LoVo (cell line): Measurements from ENCODE around the gene CHST15.
"Not testable (repeated sequence)": the region's sequence is repeated elsewhere in the genome, so short reads cannot be mapped to it uniquely, and the experiment has no call there.

ENCODE experiments used
- DNase-seq: peaks from one replicate; pipeline ENCODE4 v3.0.0-alpha.2; 2016; ENCODE audit warnings: low spot score

Gene CHST15

DNA sequence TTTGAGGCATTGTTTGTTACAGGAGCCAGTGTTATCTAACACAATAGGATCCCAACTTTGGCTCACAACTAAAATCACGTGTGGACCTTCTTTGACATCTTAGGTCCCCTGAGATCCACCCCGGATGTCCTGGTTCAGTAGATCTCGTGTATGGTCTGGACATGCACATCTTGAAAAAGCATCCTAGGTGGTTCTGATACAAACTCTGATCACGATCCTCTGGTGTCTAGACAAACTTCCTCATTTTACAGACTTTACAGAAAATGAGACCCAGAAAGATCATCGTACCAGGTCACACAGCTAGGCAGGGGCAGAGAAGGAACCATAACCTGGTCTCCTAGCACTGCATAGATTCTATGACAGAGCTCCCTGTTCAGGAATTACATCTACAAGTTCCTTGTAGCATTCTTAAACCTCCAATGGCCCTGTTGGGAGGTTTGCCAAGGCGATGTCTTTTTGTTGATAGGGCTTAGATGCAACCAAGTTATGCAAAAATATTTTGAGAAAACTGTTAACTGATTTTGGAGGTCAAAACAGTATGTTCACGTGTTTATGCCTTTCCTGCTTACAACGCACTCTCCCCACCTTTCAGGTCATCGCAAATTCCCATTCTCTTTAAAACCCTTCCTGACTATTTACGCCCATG is 30.8 kb upstream of the CHST15 start:
- DNase-seq: no peak

DNA sequence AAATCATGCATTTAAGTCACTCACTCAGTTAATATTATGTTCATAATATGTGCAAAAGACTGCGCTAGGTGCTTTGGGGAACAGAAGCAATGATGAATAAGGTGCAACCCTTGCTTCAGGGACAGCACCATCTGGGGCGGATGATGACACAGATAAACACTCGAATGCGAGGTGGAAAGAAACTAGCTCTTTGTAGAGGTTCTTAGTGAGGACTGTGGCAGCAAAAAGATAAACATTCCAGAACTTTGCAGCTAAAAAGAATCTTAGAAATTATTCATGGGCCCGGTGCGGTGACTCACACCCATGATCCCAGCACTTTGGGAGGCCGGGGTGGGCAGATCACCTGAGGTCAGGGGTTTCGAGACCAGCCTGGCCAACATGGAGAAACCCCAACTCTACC is 29.8 kb upstream of the CHST15 start:
- DNase-seq: no peak

GRCh38 chr10:124122211-124122610 is 28.8 kb upstream of the CHST15 start:
- DNase-seq: no peak

- DNase-seq: no peak
These were observed 27.1 kb upstream of the CHST15 start for GRCh38 chr10:124120410-124121061.

- DNase-seq: no peak
These were observed 26.5 kb upstream of the CHST15 start for GRCh38 chr10:124119946-124120345.

GRCh38 chr10:124119216-124119615 is 25.8 kb upstream of the CHST15 start:
- no peak for DNase-seq

DNA sequence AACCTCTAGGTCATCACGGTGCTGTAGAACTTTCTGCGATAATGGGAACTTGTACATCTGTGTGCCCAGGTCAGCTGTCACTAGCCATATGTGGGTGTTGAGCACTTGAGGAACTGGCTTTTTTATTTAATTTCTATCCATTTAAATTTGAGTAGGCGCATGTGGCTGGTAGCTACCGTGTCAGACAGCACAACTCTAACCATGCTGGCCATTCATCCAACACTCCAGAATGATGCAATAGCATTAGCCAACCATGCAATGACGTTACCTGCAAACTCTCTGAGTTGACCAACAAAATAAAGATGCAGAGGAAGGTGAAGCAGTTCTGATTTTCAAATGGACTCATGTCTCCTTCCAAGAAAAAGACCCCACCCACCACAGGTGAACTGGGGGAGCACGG is 24.4 kb upstream of the CHST15 start:
- no peak for DNase-seq

DNA sequence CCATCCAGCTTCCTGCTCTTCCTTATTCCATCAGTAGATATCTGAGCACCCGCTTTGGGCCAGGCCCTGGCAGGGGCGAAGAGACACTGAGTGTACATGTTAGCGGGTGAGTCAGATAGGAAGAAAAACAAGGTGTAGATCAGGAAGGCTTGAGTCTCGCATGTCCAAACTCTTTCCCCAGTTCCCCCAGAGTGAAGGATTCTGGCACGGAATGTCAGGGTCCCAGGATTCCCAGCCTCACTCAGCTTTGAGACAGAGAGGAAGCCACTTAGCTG is 24.1 kb upstream of the CHST15 start:
- no peak for DNase-seq

DNA sequence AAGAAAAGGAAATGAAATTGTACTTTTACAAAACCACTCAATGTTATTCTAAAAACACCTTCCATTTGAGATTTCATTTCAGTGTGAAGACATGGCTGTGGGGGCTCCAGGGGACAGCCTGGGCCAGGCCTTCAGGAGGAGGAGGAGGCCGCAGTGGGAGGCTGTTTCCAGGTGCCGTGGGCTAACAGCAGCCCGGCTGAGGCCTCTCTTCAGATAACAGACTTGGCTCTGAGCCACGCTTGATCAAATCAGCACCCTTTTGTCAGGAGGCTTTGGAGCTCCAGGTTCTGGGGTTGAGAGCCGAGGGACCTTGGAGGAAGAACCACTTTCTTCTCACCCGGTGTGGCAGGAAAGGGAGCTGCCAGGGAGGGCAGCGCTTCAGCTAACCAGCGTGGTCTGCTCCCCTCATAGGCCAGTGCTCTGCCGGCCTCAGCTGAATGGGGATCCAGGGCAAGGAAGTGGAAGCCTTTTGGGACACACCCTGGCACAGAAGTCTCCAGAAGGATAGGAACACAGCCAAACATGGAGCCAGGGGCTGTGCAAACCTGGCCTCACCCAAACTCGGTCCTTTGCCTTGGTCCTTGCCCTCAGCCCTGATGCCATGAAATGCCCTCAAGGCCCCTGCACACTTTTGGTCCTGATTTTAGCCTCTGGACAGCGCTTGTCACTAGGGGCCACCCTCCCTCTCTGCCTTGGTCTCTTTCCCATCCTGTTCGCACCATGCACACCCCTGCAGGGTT is 23.5 kb upstream of the CHST15 start:
- no peak for DNase-seq

GRCh38 chr10:124114696-124115095 is 21.3 kb upstream of the CHST15 start:
- no peak for DNase-seq

DNA sequence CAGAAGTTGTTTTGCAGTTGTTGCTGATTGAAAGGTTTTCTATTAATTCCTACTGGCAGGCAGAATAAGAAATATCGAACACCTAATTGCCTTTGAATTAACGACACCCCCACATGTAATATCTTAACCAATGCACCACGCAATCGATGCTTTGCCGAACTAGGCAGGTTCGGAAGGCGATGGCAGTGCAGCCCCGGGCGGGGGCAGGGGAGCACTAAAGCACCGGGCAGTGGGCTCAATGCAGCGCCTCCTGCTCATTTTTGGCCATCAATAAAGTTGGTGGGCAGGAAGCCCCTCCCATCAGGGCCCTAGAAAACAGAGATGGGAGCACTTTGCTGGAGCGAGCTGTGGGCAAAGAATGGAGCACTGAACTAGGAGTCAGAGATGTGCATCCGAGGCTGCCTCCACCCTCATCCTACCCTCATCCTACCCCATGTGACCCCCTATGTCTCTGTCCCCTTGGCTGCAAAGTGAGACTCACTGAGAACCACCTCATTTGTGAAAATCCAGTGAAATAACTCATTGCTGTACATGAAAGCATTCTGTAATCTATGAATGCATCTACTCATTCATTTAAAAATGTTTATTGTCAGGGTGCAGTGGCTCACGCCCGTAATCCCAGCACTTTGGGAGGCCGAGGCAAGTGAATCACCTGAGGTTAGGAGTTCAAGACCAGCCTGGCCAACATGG is 19.6 kb upstream of the CHST15 start:
- no peak for DNase-seq

DNA sequence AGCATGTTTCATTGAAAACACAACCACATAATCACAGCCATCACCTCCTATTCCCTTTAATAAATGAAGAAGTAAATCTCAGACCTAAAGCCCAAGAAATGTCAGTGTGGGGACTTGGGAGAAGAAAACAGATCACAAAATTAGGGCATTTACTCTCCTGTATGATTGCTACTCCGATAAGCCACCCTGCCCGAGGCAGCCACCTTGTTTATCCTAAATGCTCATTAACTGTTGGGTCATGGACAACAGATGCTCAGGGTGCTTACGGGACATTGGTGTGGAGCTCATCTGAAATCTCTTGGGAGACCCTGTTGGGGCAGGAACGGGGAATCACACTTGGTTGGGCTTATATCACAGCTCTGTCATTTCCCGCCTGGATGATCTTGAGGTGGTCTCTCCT is 17.5 kb upstream of the CHST15 start:
- DNase-seq: no peak

DNA sequence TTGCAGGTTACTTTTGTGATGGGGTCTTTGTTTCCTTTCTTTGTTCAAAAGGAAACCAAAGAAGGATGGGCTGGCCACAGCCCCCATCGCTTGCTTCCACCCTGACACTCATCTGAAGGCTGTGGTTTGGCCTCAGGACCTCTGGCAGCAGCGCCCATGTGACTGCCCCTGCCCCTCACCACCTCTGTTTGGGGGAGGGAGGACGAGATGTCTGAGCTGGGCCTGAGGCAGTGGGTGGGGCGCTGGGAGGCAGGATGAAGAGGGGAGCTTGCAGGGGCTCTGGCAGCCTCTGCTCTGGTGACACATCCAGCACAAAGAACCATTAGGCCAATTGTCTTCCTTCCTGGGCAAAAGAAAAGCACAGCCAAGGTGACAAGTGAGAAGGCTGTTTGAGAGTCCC is 15.9 kb upstream of the CHST15 start:
- no peak for DNase-seq

GRCh38 chr10:124107072-124107471 is 13.7 kb upstream of the CHST15 start:
- no peak for DNase-seq

- peak; percentile 32 for DNase-seq
These were observed 13.0 kb upstream of the CHST15 start for GRCh38 chr10:124106241-124106879.

DNA sequence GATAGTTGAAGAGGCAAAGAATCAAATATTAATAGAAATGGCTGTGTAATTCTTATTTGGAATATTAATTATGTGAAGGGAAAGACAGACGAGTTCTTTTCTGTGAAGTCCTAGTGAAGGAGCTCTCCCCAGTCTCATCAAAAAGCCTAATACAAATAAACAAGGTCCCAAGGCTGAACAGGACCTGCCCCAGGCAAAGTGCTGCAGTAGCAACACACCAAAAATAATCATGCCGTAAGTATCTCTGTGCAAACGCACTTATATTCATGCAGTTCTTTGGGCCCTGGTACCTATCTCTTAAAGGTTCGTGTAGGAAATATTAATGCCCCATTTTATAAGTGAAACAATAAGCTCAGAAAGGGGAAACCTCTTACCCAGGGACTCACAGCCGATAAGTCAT is 12.2 kb upstream of the CHST15 start:
- DNase-seq: no peak

GRCh38 chr10:124105045-124105444 is 11.6 kb upstream of the CHST15 start:
- no peak for DNase-seq

GRCh38 chr10:124104011-124104627 is 10.7 kb upstream of the CHST15 start:
- DNase-seq: no peak

DNA sequence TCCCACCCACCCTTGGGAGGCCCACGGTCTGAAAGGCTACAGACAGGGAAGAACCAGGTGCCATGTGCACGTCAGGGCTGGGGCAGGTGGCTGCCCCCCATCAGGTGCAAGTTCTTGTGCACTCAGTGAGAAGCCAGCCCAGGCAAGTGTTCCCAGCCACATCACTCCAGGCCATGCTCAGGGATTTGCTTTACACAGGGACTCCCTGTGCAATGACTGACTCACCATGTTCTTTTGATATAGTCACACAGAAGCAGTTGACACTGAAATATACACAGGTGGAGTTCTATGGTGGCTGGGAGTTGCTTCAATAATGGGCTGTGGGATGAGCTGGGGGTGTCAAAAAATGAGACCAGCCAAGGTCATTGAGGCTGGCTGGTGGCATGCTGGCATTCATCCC is 8.0 kb upstream of the CHST15 start:
- DNase-seq: no peak

GRCh38 chr10:124100651-124101050 is 7.3 kb upstream of the CHST15 start:
- not testable (repeated sequence) for DNase-seq

DNA sequence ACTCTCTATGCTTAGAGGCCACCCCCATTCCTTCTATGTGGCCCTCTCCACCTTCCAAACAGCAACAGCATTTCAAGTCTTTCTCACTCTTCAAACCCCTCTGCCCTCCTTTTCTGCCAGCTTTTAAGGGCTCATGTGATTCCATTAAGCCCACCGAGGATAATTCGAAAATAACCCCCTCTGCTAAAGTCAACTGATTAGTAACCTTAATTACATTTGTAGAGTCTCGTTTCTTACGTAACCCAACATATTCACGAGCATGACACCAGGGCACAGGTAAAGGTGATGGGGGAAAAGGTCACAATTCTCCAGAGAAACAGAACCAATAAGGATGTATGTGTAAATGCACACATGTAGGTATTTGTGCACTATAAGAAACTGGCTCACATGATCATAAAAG is 6.7 kb upstream of the CHST15 start:
- DNase-seq: no peak

DNA sequence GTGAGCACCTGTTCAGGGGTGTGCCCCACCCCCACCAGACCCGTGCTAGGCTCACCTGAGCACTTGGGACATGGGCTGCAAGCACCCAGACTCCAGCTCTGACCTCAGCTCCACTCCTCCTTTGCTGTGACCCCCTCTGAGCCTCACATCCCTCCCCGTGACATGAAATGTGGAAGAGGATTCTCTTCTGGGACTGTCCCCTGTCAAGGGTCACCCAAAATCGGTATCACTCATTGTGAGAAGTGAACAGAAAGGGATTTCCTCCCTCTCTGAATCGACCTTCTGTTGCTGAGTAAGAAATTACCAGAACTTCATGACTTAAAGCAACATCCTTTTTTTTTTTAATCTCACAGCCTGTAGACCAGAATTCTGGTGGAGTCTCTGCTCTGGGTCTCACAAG is 6.2 kb upstream of the CHST15 start:
- no peak for DNase-seq
